Naive B cell (primary cell): ENCODE measurements around the gene SLC1A5. TPM values are rescaled to one million over a fixed set of nuclear protein-coding genes. Genes with fewer than 3 reads are reported as not detected.

ENCODE experiments used
- ATAC-seq, 2 donors: fragments of 150-1000 bp; cut with Tn5 transposase; 2 replicates each; pipeline ENCODE4 v1.10.0; 2021; ENCODE audit warnings: low read depth in 2 of 2, mild to moderate bottlenecking in 2 of 2, moderate library complexity in 2 of 2
- DNase-seq: peaks from one replicate; pipeline ENCODE4 v3.0.0; 2022
- H3K27ac Mint-ChIP-seq, 6 donors: one replicate each; pipeline ENCODE4 v1.8.0; 2020 to 2022; ENCODE audit warnings: mild to moderate bottlenecking in 6 of 6, mixed read lengths in 6 of 6, moderate library complexity in 5 of 6, inconsistent platforms in 2 of 6
- H3K27me3 Mint-ChIP-seq, 3 donors: one replicate each; pipeline ENCODE4 v1.8.0; 2021 to 2022; ENCODE audit warnings: mixed read lengths in 3 of 3, mild to moderate bottlenecking in 1 of 3
- H3K36me3 Mint-ChIP-seq, 2 donors: one replicate each; pipeline ENCODE4 v1.8.0; 2020 to 2022; ENCODE audit warnings: mixed read lengths in 2 of 2, inconsistent platforms in 1 of 2, mild to moderate bottlenecking in 1 of 2
- H3K4me1 Mint-ChIP-seq, 3 donors: one replicate each; pipeline ENCODE4 v1.8.0; 2020 to 2022; ENCODE audit warnings: mixed read lengths in 3 of 3, inconsistent platforms in 1 of 3, mild to moderate bottlenecking in 1 of 3, moderate library complexity in 1 of 3
- H3K4me3 Mint-ChIP-seq, 8 donors: one replicate each; pipeline ENCODE4 v1.8.0; 2020 to 2022; ENCODE audit warnings: mild to moderate bottlenecking in 8 of 8, mixed read lengths in 8 of 8, moderate library complexity in 8 of 8, inconsistent platforms in 2 of 8
- H3K9me3 Mint-ChIP-seq, 7 donors: one replicate each; pipeline ENCODE4 v1.8.0; 2020 to 2022; ENCODE audit warnings: mixed read lengths in 7 of 7, mild to moderate bottlenecking in 5 of 7, inconsistent platforms in 2 of 7, moderate library complexity in 1 of 7
- polyA plus RNA-seq, 6 donors: library from polyadenylated mRNA; unstranded; fragments of 300-500 nt; fragmentation: Illumina TruSeq; gene quantifications; one replicate each; pipeline ENCODE4 v1.2.3, GENCODE V29; 2021; ENCODE audit warnings: low read depth in 6 of 6

Gene SLC1A5
- polyA plus RNA-seq, 6 donors from 2014 or later, result 4.9 to 12.1 (median 7.9) TPM

DNA sequence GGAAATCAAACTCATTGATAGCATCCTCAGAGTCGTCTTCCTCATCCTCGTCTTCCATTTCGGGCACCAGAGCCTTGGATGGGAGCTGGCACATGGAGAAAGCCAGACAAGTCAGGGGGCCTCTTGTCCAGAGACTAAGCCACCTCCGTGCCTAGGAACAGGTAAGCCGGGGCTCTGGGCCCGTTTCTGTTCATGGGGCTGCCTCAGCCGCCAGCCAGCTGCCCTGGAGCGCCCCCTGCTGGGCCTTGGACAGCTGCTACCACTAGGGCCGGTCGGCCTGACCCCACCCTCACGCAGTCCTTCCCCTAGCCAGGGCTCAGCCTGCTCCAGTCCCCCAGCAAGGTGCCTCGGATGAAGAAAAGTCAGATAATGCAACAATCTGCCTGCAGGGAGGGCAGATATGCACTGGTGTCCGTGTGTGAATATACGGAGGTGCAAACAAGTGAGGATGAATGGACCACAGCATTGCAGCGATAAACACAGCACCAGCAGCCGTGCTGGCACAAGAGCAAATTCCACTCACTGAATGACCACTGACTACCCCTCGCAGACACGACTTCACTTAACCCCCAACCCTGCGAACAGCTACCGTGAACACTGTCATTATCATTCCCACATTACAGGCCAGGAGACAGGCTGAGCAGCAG is 59.6 kb downstream of the SLC1A5 start:
- H3K27me3 Mint-ChIP-seq, result no peaks in the 10 kb centered on the region
- H3K9me3 Mint-ChIP-seq, result no peaks in the 10 kb centered on the region
- peak overlapping the region in 5 of 6 donors; percentile 42 to 92 (median 46) for H3K27ac Mint-ChIP-seq
- peak overlapping the region in 7 of 8 donors; percentile 4 to 79 (median 32) for H3K4me3 Mint-ChIP-seq
- peak; percentile 81 for DNase-seq
- peak; percentile 94 to 99 for ATAC-seq
- H3K4me1 Mint-ChIP-seq, result peaks cover 28 to 54% (median 34%) of the 10 kb centered on the region in 3 donors
- peaks cover under 1 to 29% of the 10 kb centered on the region in 2 donors for H3K36me3 Mint-ChIP-seq

DNA sequence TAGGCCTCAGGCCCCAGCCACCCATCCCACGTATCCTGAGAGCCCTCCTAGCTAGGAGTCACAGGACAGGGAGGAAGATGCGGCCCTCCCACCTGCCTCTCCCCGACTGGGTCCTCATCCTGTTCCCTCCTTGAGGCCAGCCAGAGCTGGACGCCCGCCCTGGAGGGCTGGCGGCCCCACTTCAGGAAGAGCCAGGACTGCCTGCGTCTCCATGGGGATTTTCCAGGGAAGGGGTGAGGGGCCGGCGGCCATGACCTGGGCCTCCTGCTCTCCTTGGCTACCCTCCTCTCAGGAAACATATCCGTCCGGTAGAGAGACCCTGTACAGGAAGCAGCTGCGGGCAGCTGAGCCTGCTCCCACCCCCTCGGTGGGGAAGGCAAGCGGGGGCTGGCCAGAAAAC is 60.2 kb downstream of the SLC1A5 start:
- Mint-ChIP-seq H3K27ac (peak overlapping the region in 4 of 6 donors; percentile 42 to 89 (median 44)), H3K4me3 (peak overlapping the region in 3 of 8 donors; percentile 23 to 79 (median 56)), H3K4me1 (peaks cover 34 to 60% (median 40%) of the 10 kb centered on the region in 3 donors), H3K9me3 (no peaks in the 10 kb centered on the region), H3K27me3 (no peaks in the 10 kb centered on the region), H3K36me3 (peaks cover 0 to 29% of the 10 kb centered on the region in 2 donors)
- ATAC-seq (no peak), DNase-seq (no peak)

DNA sequence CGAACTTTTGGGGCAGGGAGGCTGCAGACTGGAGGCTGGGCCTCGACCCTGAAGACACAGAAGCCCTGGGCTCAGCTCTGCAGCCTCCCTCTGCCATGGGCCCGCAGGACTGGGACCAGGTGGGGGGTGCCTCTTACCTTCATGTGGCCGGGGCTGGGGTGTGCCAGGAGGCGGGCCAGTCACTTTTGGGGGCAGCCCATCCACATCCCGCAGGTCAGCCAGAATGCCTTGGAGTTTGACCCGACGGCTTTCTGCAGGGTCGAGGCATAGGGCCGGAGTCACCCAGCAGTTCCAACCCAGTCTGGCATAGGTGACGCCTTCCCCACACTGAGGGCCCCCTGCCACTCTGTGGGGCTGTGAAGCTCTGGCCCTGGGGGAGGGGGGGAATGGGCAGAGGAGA is 60.6 kb downstream of the SLC1A5 start:
- H3K27ac Mint-ChIP-seq, result peak overlapping the region in 2 of 6 donors; percentile 36 to 79
- no peak for DNase-seq
- no peak for ATAC-seq
- H3K4me1 Mint-ChIP-seq, result peaks cover 35 to 64% (median 43%) of the 10 kb centered on the region in 3 donors
- no peak overlapping the region for H3K4me3 Mint-ChIP-seq
- H3K36me3 Mint-ChIP-seq, result peaks cover 0 to 29% of the 10 kb centered on the region in 2 donors
- H3K27me3 Mint-ChIP-seq, result no peaks in the 10 kb centered on the region
- H3K9me3 Mint-ChIP-seq, result no peaks in the 10 kb centered on the region

GRCh38 chr19:46726971-46727501 is 61.4 kb downstream of the SLC1A5 start:
- no peaks in the 10 kb centered on the region for H3K27me3 Mint-ChIP-seq
- DNase-seq, result no peak
- no peak overlapping the region for H3K4me3 Mint-ChIP-seq
- peak overlapping the region in 3 of 6 donors; percentile 7 to 79 (median 36) for H3K27ac Mint-ChIP-seq
- ATAC-seq, result no peak
- H3K9me3 Mint-ChIP-seq, result no peaks in the 10 kb centered on the region
- peaks cover 0 to 29% of the 10 kb centered on the region in 2 donors for H3K36me3 Mint-ChIP-seq
- peaks cover 42 to 70% (median 48%) of the 10 kb centered on the region in 3 donors for H3K4me1 Mint-ChIP-seq

GRCh38 chr19:46726551-46726950 is 61.8 kb downstream of the SLC1A5 start:
- Mint-ChIP-seq H3K27me3 (no peaks in the 10 kb centered on the region), H3K4me3 (peak overlapping the region in 1 of 8 donors; percentile 39), H3K27ac (peak overlapping the region in 3 of 6 donors; percentile 7 to 81 (median 57)), H3K4me1 (peaks cover 44 to 70% (median 47%) of the 10 kb centered on the region in 3 donors), H3K36me3 (peaks cover 0 to 24% of the 10 kb centered on the region in 2 donors), H3K9me3 (no peaks in the 10 kb centered on the region)
- DNase-seq (no peak), ATAC-seq (no peak)

DNA sequence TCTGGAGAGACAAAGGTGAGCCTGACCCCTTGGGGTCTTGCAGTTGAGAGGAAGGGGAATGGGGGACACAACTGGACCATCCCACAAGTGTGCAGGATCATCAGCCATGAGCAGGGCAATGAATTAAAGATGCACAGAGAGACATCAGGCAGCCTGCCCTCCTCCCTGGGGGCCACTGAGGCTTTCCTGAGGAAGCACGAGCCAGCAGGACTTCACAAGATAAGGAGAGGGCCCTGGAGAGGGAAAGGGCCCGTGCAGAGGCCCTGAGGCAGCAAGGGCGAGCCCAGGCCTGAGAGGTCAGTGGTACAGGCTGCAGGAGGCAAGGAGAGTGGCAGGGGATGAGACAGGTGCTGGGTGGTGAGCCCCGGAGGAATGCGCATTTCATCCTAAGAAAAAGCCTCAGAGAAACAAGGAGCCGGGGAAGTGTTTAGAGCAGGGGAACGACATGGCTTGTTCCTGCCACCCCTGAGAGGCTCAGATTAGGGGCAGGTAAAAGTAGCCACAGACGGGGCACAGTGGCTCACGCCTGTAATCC is 62.5 kb downstream of the SLC1A5 start:
- Mint-ChIP-seq H3K9me3 (no peaks in the 10 kb centered on the region), H3K27me3 (no peaks in the 10 kb centered on the region), H3K27ac (peak overlapping the region in 5 of 6 donors; percentile 32 to 81 (median 73)), H3K4me1 (peaks cover 44 to 70% (median 50%) of the 10 kb centered on the region in 3 donors), H3K4me3 (peak overlapping the region in 1 of 8 donors; percentile 39), H3K36me3 (peaks cover 0 to 23% of the 10 kb centered on the region in 2 donors)
- DNase-seq (no peak), ATAC-seq (no peak)

DNA sequence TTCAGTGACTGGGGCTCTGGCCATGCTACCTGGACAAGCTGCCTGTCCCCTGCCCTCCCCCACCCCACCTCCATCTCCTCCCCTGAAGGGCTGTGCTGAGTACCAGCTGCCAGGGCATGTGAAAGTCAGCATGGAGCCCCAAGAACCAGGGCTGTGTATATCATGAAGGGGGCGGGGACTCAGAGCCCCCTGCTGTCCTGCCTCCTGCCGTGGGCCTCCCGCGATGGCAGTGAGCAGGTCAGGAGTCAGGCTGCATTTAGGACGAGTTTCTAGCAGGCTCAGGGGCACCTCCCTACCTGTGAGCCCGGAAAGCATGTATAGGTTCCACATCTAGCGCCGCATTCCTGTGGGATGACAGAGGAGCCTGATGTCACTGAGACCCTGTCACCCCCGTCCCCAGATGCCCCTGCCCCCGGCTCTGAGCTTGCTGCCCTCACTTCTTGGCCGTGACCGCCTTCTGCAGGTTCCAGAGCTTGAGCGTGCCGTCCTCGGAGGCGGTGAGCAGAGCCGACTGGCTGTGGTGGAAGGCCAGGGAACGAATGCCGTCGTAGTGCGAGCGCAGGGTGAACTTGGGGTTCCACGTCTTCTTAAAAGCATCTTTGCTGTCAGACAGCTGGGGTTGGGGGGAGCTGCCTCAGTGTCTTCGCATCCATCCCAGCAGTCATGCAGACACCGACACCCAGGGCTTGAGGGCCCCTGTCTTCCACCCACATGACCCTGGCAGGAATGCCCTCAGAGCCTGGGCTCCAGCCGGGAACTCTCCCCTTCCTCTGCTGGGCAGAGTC is 63.2 kb downstream of the SLC1A5 start:
- Mint-ChIP-seq H3K36me3 (peaks cover 0 to 23% of the 10 kb centered on the region in 2 donors), H3K4me3 (no peak overlapping the region), H3K27ac (peak overlapping the region in 3 of 6 donors; percentile 32 to 81 (median 81)), H3K9me3 (no peaks in the 10 kb centered on the region), H3K27me3 (no peaks in the 10 kb centered on the region), H3K4me1 (peaks cover 47 to 73% (median 52%) of the 10 kb centered on the region in 3 donors)
- DNase-seq (no peak), ATAC-seq (no peak)

Other genes with a start within 250 kb of the SLC1A5 start
- gene CALM3, start 187.3 kb downstream of the SLC1A5 start, polyA plus RNA-seq, result 100 to 1,000 TPM; 106 to 118 (median 112) TPM
- gene PTGIR, start 163.5 kb downstream of the SLC1A5 start, polyA plus RNA-seq, result 1 to 10 TPM in 5 of 6 donors, not detected in 1; 1.3 to 4.5 (median 1.9) TPM
- gene GNG8, start 152.4 kb downstream of the SLC1A5 start, polyA plus RNA-seq, result 10 to 100 TPM in 2 of 6 donors, not detected in 4; 14.1 to 16.1 TPM
- under 1 TPM in 2 of 6 donors, not detected in 4; 0.11 to 0.30 TPM for gene DACT3, start 127.4 kb downstream of the SLC1A5 start, polyA plus RNA-seq
- 100 to 1,000 TPM in 1 of 6 donors, 10 to 100 TPM in 5; 66.7 to 156 (median 72.6) TPM for gene PRKD2, start 71.5 kb downstream of the SLC1A5 start, polyA plus RNA-seq
- 10 to 100 TPM in 1 of 6 donors, 1 to 10 TPM in 5; 2.0 to 10.1 (median 6.0) TPM for gene FKRP, start 42.5 kb downstream of the SLC1A5 start, polyA plus RNA-seq
- 10 to 100 TPM in 5 of 6 donors, 1 to 10 TPM in 1; 6.0 to 38.0 (median 15.5) TPM for gene STRN4, start 42.1 kb downstream of the SLC1A5 start, polyA plus RNA-seq
- 10 to 100 TPM; 54.8 to 67.6 (median 56.7) TPM for gene AP2S1, start 62.3 kb upstream of the SLC1A5 start, polyA plus RNA-seq
- gene ARHGAP35, start 72.4 kb upstream of the SLC1A5 start, polyA plus RNA-seq, result 1 to 10 TPM in 5 of 6 donors, not detected in 1; 1.6 to 5.9 (median 2.0) TPM
- under 1 TPM in 4 of 6 donors, not detected in 2; 0.19 to 0.61 (median 0.40) TPM for gene NPAS1, start 231.2 kb upstream of the SLC1A5 start, polyA plus RNA-seq